ENCODE data around the gene SURF2. TPM values are rescaled to one million over a fixed set of nuclear protein-coding genes. Genes with fewer than 3 reads are reported as not detected.

Gene SURF2
- total RNA-seq, 1 experiment from 2014 or later, result 103 TPM

GRCh38 chr9:133320421-133320881 lies 35.9 kb upstream of the SURF2 start:
- H3K27me3 ChIP-seq (ENCODE audit: low read length), result no peaks in the 10 kb centered on the region
- intact Hi-C loops (cut with micrococcal nuclease), result no loop called here
- H3K9me2 ChIP-seq (replicated peaks; ENCODE audit: low read length), result no peaks in the 10 kb centered on the region
- ChIA-PET CTCF (no interaction called here), POLR2A (ENCODE audit: unreplicated experiment) (no interaction called here)
- no peaks in the 10 kb centered on the region for H4K20me1 ChIP-seq (ENCODE audit: low read length)
- no peaks in the 10 kb centered on the region for H3K9me3 ChIP-seq (ENCODE audit: low read length)
- no peaks in the 10 kb centered on the region for H3K4me1 ChIP-seq (ENCODE audit: insufficient read depth, low read length)
- BruUV-seq (replicated peaks), result no TSS peak
- no peak overlapping the region for H3K27ac ChIP-seq (ENCODE audit: low read length)
- H3K79me2 ChIP-seq (ENCODE audit: low read length), result no peaks in the 10 kb centered on the region
- H2AFZ ChIP-seq (ENCODE audit: low read length), result no peak overlapping the region
- H3K4me3 ChIP-seq (ENCODE audit: low read length), result no peak overlapping the region
- ATAC-seq (no peak), DNase-seq (no peak)
- no peak overlapping the region for H3K9ac ChIP-seq (ENCODE audit: low read length)
- H3F3A ChIP-seq (ENCODE audit: low read length, unreplicated experiment), result no peaks in the 10 kb centered on the region
- H3K36me3 ChIP-seq (ENCODE audit: low read depth, low read length), result no peaks in the 10 kb centered on the region
- TF ChIP-seq EZH2 (IDR thresholded peaks at IDR 0.05; ENCODE audit: low read length, unreplicated experiment), result no peak
- TF ChIP-seq EZH2phosphoT487 (IDR thresholded peaks at IDR 0.05; ENCODE audit: borderline replicate concordance, low read length), result no peak
- TF ChIP-seq, protein P1, sequence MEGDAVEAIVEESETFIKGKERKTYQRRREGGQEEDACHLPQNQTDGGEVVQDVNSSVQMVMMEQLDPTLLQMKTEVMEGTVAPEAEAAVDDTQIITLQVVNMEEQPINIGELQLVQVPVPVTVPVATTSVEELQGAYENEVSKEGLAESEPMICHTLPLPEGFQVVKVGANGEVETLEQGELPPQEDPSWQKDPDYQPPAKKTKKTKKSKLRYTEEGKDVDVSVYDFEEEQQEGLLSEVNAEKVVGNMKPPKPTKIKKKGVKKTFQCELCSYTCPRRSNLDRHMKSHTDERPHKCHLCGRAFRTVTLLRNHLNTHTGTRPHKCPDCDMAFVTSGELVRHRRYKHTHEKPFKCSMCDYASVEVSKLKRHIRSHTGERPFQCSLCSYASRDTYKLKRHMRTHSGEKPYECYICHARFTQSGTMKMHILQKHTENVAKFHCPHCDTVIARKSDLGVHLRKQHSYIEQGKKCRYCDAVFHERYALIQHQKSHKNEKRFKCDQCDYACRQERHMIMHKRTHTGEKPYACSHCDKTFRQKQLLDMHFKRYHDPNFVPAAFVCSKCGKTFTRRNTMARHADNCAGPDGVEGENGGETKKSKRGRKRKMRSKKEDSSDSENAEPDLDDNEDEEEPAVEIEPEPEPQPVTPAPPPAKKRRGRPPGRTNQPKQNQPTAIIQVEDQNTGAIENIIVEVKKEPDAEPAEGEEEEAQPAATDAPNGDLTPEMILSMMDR (conservative IDR thresholded peaks at IDR 0.05; ENCODE audit: low read depth, low read length), result no peak
- no peak overlapping the region for H3K4me2 ChIP-seq (ENCODE audit: low read length)

GRCh38 chr9:133321411-133321935 lies 34.9 kb upstream of the SURF2 start:
- no peak overlapping the region for H3K27ac ChIP-seq (ENCODE audit: low read length)
- H3K9ac ChIP-seq (ENCODE audit: low read length), result no peak overlapping the region
- POLR2A ChIA-PET (ENCODE audit: unreplicated experiment), result no interaction called here
- CTCF ChIA-PET, result no interaction called here
- BruUV-seq (replicated peaks), result no TSS peak
- H3K36me3 ChIP-seq (ENCODE audit: low read depth, low read length), result no peaks in the 10 kb centered on the region
- H3K4me2 ChIP-seq (ENCODE audit: low read length), result no peak overlapping the region
- H4K20me1 ChIP-seq (ENCODE audit: low read length), result no peaks in the 10 kb centered on the region
- H3K9me2 ChIP-seq (replicated peaks; ENCODE audit: low read length), result no peaks in the 10 kb centered on the region
- no peak overlapping the region for H3K4me3 ChIP-seq (ENCODE audit: low read length)
- no peaks in the 10 kb centered on the region for H3K4me1 ChIP-seq (ENCODE audit: insufficient read depth, low read length)
- DNase-seq, result no peak
- no peaks in the 10 kb centered on the region for H3K27me3 ChIP-seq (ENCODE audit: low read length)
- H3F3A ChIP-seq (ENCODE audit: low read length, unreplicated experiment), result no peaks in the 10 kb centered on the region
- ATAC-seq, result no peak
- no peak for TF ChIP-seq EZH2phosphoT487 (IDR thresholded peaks at IDR 0.05; ENCODE audit: borderline replicate concordance, low read length)
- TF ChIP-seq, protein P1 (conservative IDR thresholded peaks at IDR 0.05; ENCODE audit: low read depth, low read length), result no peak
- TF ChIP-seq EZH2 (IDR thresholded peaks at IDR 0.05; ENCODE audit: low read length, unreplicated experiment), result no peak
- H2AFZ ChIP-seq (ENCODE audit: low read length), result no peak overlapping the region
- H3K79me2 ChIP-seq (ENCODE audit: low read length), result no peaks in the 10 kb centered on the region
- no peaks in the 10 kb centered on the region for H3K9me3 ChIP-seq (ENCODE audit: low read length)
- intact Hi-C loops (cut with micrococcal nuclease), result no loop called here

- Histone ChIP-seq H3K27ac (ENCODE audit: low read length) (no peak overlapping the region), H3K4me3 (ENCODE audit: low read length) (no peak overlapping the region), H3K9ac (ENCODE audit: low read length) (no peak overlapping the region), H2AFZ (ENCODE audit: low read length) (no peak overlapping the region), H3K9me2 (replicated peaks; ENCODE audit: low read length) (no peaks in the 10 kb centered on the region), H3K9me3 (ENCODE audit: low read length) (no peaks in the 10 kb centered on the region), H3K36me3 (ENCODE audit: low read depth, low read length) (no peaks in the 10 kb centered on the region), H3K79me2 (ENCODE audit: low read length) (no peaks in the 10 kb centered on the region), H3K4me2 (ENCODE audit: low read length) (no peak overlapping the region), H3K4me1 (ENCODE audit: insufficient read depth, low read length) (no peaks in the 10 kb centered on the region), H3F3A (ENCODE audit: low read length, unreplicated experiment) (no peaks in the 10 kb centered on the region), H3K27me3 (ENCODE audit: low read length) (no peaks in the 10 kb centered on the region), H4K20me1 (ENCODE audit: low read length) (no peaks in the 10 kb centered on the region)
- ATAC-seq, result no peak
- intact Hi-C loops (cut with micrococcal nuclease), result no loop called here
- no TSS peak for BruUV-seq (replicated peaks)
- no peak for TF ChIP-seq EZH2phosphoT487 (IDR thresholded peaks at IDR 0.05; ENCODE audit: borderline replicate concordance, low read length)
- TF ChIP-seq EZH2 (IDR thresholded peaks at IDR 0.05; ENCODE audit: low read length, unreplicated experiment), result no peak
- TF ChIP-seq, protein P1 (conservative IDR thresholded peaks at IDR 0.05; ENCODE audit: low read depth, low read length), result no peak
- ChIA-PET CTCF (no interaction called here), POLR2A (ENCODE audit: unreplicated experiment) (no interaction called here)
- DNase-seq, result no peak
These were observed 33.6 kb upstream of the SURF2 start for GRCh38 chr9:133322701-133323100.
